Cardiac fibroblast (primary cell): ENCODE results near the gene SEMA3B.

Source experiments
- DNase-seq, 2 donors: peaks; one replicate each; pipeline versions ENCODE4 v3.0.0 to v3.0.0-alpha.2; 2010; ENCODE audit warnings: low read depth in 2 of 2
- H3K4me3 ChIP-seq, 2 donors: replicated peaks in 1 of 2; 1 replicate in 1 of 2; 2 replicates in 1 of 2; pipeline ENCODE4 v1.5.1; 2011; ENCODE audit warnings: low read depth in 2 of 2, low read length in 2 of 2, mild to moderate bottlenecking in 2 of 2, moderate library complexity in 1 of 2
- CTCF ChIP-seq: IDR thresholded peaks from one replicate; pipeline ENCODE4 v1.5.1; 2011; ENCODE audit warnings: low read depth, mild to moderate bottlenecking, low read length, inconsistent platforms

Gene SEMA3B

GRCh38 chr3:50325113-50325480 is 56.1 kb downstream of the SEMA3B start:
- no peak for DNase-seq
- no peak for TF ChIP-seq CTCF
- H3K4me3 ChIP-seq: no peak overlapping the region

GRCh38 chr3:50325497-50326181 is 56.7 kb downstream of the SEMA3B start:
- TF ChIP-seq CTCF: no peak
- H3K4me3 ChIP-seq: no peak overlapping the region
- no peak for DNase-seq

GRCh38 chr3:50326182-50326541 is 57.2 kb downstream of the SEMA3B start:
- no peak overlapping the region for H3K4me3 ChIP-seq
- no peak for TF ChIP-seq CTCF
- DNase-seq: no peak

- no peak for TF ChIP-seq CTCF
- no peak for DNase-seq
- H3K4me3 ChIP-seq: peak overlapping the region; percentile 91 to 92
Observed at GRCh38 chr3:50327129-50327528, 58.2 kb downstream of the SEMA3B start.
